Caco-2 (cell line): ENCODE data around the gene NETO2. TPM values are rescaled to one million over a fixed set of nuclear protein-coding genes. Genes with fewer than 3 reads are reported as not detected.

Source experiments
- BruUV-seq: library from RNA; stranded (reverse); fragments of 400-500 nt; replicated peaks from 2 replicates; lab custom pipeline; 2021; lab: Mats Ljungman, UMichigan
- CTCF ChIA-PET: fragments of 300-600 bp; sonication (Branson Sonifier 250); formaldehyde crosslinking; loops from one replicate; lab custom pipeline; 2022; ENCODE audit warnings: antibody characterized with exemption; lab: Charles Lee
- POLR2A ChIA-PET: fragments of 300-600 bp; sonication (Branson Sonifier 250); formaldehyde crosslinking; loops from one replicate; lab custom pipeline; 2022; ENCODE audit warnings: antibody characterized with exemption; lab: Charles Lee
- DNase-seq, 2 experiments: peaks; one replicate each; pipeline versions ENCODE4 v3.0.0 to v3.0.0-alpha.2; 2020 to 2022
- H3K27me3 ChIP-seq: replicated peaks from 2 replicates; pipeline ENCODE4 v1.6.0; 2011; ENCODE audit warnings: low read length; ENCODE audit not compliant: control insufficient read depth, insufficient read depth
- H3K36me3 ChIP-seq: 2 replicates; pipeline ENCODE4 v1.5.1; 2011; ENCODE audit warnings: low read length; ENCODE audit not compliant: control insufficient read depth, insufficient read depth
- H3K4me1 ChIP-seq: fragments of 250-450 bp; sonication (Bioruptor Pico); 2 replicates; pipeline ENCODE4 v1.5.1; 2020; ENCODE audit warnings: mild to moderate bottlenecking
- H3K4me3 ChIP-seq: 2 replicates; pipeline ENCODE4 v1.5.1; 2011; ENCODE audit warnings: low read depth, mild to moderate bottlenecking, control low read depth, low read length
- H3K9me3 ChIP-seq: fragments of 250-450 bp; sonication (Bioruptor Pico); 2 replicates; pipeline ENCODE4 v1.5.1; 2020; ENCODE audit warnings: mild to moderate bottlenecking, moderate library complexity
- H3K27ac Mint-ChIP-seq: one replicate; pipeline ENCODE4 v1.8.0; 2022; ENCODE audit warnings: mixed read lengths; ENCODE audit not compliant: unreplicated experiment
- H3K27me3 Mint-ChIP-seq: one replicate; pipeline ENCODE4 v1.8.0; 2022; ENCODE audit warnings: mixed read lengths; ENCODE audit not compliant: insufficient read depth, unreplicated experiment
- H3K36me3 Mint-ChIP-seq: one replicate; pipeline ENCODE4 v1.8.0; 2022; ENCODE audit warnings: mild to moderate bottlenecking, mixed read lengths; ENCODE audit not compliant: insufficient read depth, unreplicated experiment
- H3K4me1 Mint-ChIP-seq: one replicate; pipeline ENCODE4 v1.8.0; 2022; ENCODE audit warnings: low read depth, mixed read lengths; ENCODE audit not compliant: unreplicated experiment
- H3K4me3 Mint-ChIP-seq: one replicate; pipeline ENCODE4 v1.8.0; 2022; ENCODE audit warnings: mild to moderate bottlenecking, moderate library complexity, mixed read lengths; ENCODE audit not compliant: unreplicated experiment
- H3K9me3 Mint-ChIP-seq: one replicate; pipeline ENCODE4 v1.8.0; 2022; ENCODE audit warnings: mixed read lengths; ENCODE audit not compliant: unreplicated experiment
- CTCF ChIP-seq, 2 experiments: fragments of 200-600 bp in 1 of 2; IDR thresholded peaks; 1 replicate in 1 of 2; 2 replicates in 1 of 2; pipeline versions ENCODE4 v1.5.1 to v1.8.0; 2011 to 2022; ENCODE audit warnings: antibody characterized with exemption in 1 of 2, control low read depth in 1 of 2, inconsistent platforms in 1 of 2, low read depth in 1 of 2, low read length in 1 of 2, mild to moderate bottlenecking in 1 of 2, moderate library complexity in 1 of 2; ENCODE audit not compliant: insufficient read depth in 1 of 2, severe bottlenecking in 1 of 2, unreplicated experiment in 1 of 2
- intact Hi-C: fragments of 100-400 bp; cut with micrococcal nuclease; formaldehyde crosslinking; loops from one replicate; pipeline ENCODE4 v1.10.0; 2022; ENCODE audit not compliant: unreplicated experiment
- total RNA-seq: library from RNA; stranded (reverse); gene quantifications from 2 replicates; pipeline ENCODE4 v1.2.3, GENCODE V29; 2022

The NETO2 gene
- total RNA-seq, 1 experiment from 2014 or later, result 41.2 TPM

- no peak for DNase-seq
- no peaks in the 10 kb centered on the region for H3K27me3 Mint-ChIP-seq
- H3K36me3 Mint-ChIP-seq, result no peaks in the 10 kb centered on the region
- intact Hi-C loops, result no loop called here
- CTCF ChIA-PET, result no interaction called here
- peaks cover 11% of the 10 kb centered on the region for H3K9me3 Mint-ChIP-seq
- no peaks in the 10 kb centered on the region for H3K4me1 Mint-ChIP-seq
- no peaks in the 10 kb centered on the region for H3K4me1 ChIP-seq
- H3K4me3 Mint-ChIP-seq, result no peak overlapping the region
- POLR2A ChIA-PET, result no interaction called here
- no peak for TF ChIP-seq CTCF (IDR thresholded peaks at IDR 0.05; ENCODE audit: insufficient read depth in 1 of 2, low read depth in 1 of 2, low read length in 1 of 2, severe bottlenecking in 1 of 2, unreplicated experiment in 1 of 2)
- no peak overlapping the region for H3K4me3 ChIP-seq
- no peak overlapping the region for H3K27ac Mint-ChIP-seq
- H3K36me3 ChIP-seq, result no peaks in the 10 kb centered on the region
- H3K27me3 ChIP-seq, result no peaks in the 10 kb centered on the region
- H3K9me3 ChIP-seq, result no peaks in the 10 kb centered on the region
- no TSS peak for BruUV-seq
Measured at GRCh38 chr16:47063011-47063724, 80.6 kb downstream of the NETO2 start.

GRCh38 chr16:47061204-47061603 lies 82.5 kb downstream of the NETO2 start:
- Histone ChIP-seq H3K27me3 (no peaks in the 10 kb centered on the region; the same call in 1 of the 2 replicates), H3K36me3 (no peaks in the 10 kb centered on the region), H3K4me3 (no peak overlapping the region), H3K4me1 (no peaks in the 10 kb centered on the region), H3K9me3 (no peaks in the 10 kb centered on the region)
- no peak for TF ChIP-seq CTCF (IDR thresholded peaks at IDR 0.05; ENCODE audit: insufficient read depth in 1 of 2, low read depth in 1 of 2, low read length in 1 of 2, severe bottlenecking in 1 of 2, unreplicated experiment in 1 of 2)
- ChIA-PET CTCF (no interaction called here), POLR2A (no interaction called here)
- H3K27me3 Mint-ChIP-seq, result no peaks in the 10 kb centered on the region
- BruUV-seq, result no TSS peak
- no peaks in the 10 kb centered on the region for H3K4me1 Mint-ChIP-seq
- peaks cover 11% of the 10 kb centered on the region for H3K9me3 Mint-ChIP-seq
- H3K36me3 Mint-ChIP-seq, result no peaks in the 10 kb centered on the region
- intact Hi-C loops, result no loop called here
- no peak for DNase-seq
- H3K4me3 Mint-ChIP-seq, result no peak overlapping the region
- H3K27ac Mint-ChIP-seq, result no peak overlapping the region

- BruUV-seq, result no TSS peak
- Histone ChIP-seq H3K4me1 (no peaks in the 10 kb centered on the region), H3K4me3 (no peak overlapping the region), H3K27me3 (no peaks in the 10 kb centered on the region; the same call in 1 of the 2 replicates), H3K36me3 (no peaks in the 10 kb centered on the region), H3K9me3 (no peaks in the 10 kb centered on the region)
- no peak overlapping the region for H3K4me3 Mint-ChIP-seq
- no peak for TF ChIP-seq CTCF (IDR thresholded peaks at IDR 0.05; ENCODE audit: insufficient read depth in 1 of 2, low read depth in 1 of 2, low read length in 1 of 2, severe bottlenecking in 1 of 2, unreplicated experiment in 1 of 2)
- DNase-seq, result no peak
- intact Hi-C loops, result no loop called here
- ChIA-PET POLR2A (no interaction called here), CTCF (no interaction called here)
- no peaks in the 10 kb centered on the region for H3K4me1 Mint-ChIP-seq
- H3K27me3 Mint-ChIP-seq, result no peaks in the 10 kb centered on the region
- H3K36me3 Mint-ChIP-seq, result no peaks in the 10 kb centered on the region
- H3K27ac Mint-ChIP-seq, result no peak overlapping the region
- peaks cover 11% of the 10 kb centered on the region for H3K9me3 Mint-ChIP-seq
Measured at GRCh38 chr16:47060596-47060995, 83.1 kb downstream of the NETO2 start.
